Kasumi-1 (cell line): ENCODE results near the gene PHKG2.

Experiments
- DNase-seq, 2 experiments: peaks; one replicate each; lab custom pipeline; 2025; lab: John Stamatoyannopoulos, UW

PHKG2 gene

DNA sequence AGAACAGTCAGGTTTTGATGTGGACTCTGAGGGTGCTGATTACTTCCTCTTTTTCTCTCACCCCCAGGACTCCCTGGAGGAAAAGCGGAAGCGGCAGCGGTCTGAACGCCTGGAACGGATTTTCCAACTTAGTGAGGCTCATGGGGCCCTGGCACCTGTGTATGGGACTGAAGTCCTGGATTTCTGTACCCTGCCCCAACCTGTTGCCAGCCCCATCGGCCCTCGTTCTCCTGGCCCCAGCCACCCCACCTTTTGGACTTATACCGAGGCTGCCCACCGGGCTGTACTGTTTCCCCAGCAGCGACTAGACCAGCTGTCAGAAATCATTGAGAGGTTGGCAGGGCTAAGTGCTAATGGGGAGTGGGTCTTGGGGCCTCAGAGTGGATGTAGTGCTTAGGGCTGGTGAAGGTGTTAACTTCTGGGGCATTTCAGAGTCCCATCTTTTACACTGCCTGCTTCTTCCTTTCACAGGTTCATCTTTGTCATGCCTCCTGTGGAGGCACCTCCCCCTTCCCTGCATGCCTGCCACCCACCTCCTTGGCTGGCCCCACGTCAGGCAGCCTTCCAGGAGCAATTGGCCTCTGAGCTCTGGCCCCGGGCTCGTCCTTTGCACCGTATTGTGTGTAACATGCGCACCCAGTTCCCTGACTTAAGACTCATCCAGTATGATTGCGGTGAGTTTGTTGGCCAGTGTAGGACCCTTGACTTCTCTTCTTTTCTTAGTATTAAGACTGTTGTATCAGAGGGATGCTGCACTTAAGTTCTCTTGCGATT is 19.1 kb upstream of the PHKG2 start:
- peak; percentile 57 to 61 for DNase-seq

DNA sequence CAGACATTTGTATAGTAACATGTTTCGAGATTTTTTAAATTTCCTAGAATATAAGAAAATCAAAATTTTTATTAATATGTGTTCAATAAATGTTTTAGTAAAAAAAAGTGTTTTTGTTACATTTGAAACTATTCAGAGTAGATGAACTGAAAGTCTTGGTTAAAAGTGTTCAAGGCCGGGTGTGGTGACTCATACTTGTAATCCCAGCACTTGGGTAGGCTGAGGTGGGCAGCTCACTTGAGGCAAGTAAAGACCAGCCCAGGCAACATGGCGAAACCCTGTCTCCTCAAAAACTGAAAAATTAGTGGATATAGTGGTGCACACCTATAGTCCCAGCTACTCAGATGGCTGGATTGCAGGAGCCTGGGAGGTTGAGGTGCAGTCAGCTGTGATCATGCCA is 16.8 kb upstream of the PHKG2 start:
- DNase-seq, result no peak

DNA sequence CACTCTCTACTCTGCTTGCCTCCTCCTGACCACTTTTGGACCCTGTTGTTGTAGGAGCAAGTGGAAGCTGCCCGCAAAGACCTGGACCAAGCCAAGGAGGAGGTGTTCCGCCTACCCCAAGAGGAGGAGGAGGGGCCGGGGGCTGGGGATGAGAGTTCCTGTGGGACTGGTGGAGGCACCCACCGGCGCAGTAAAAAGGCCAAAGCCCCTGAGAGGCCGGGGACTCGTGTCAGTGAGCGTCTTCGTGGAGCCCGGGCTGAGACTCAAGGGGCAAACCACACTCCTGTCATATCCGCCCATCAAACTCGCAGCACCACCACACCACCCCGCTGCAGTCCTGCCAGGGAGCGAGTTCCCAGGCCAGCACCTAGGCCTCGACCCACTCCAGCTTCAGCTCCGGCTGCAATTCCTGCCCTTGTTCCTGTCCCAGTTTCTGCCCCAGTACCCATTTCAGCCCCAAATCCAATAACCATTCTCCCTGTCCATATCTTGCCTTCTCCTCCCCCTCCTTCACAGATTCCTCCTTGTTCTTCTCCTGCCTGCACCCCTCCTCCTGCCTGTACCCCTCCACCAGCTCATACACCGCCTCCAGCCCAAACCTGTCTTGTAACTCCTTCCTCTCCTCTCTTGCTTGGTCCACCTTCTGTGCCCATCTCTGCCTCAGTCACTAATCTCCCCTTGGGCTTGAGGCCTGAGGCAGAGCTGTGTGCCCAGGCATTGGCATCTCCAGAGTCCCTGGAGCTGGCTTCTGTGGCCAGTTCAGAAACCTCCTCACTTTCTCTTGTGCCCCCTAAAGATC is 11.0 kb upstream of the PHKG2 start:
- no peak for DNase-seq

- DNase-seq, result no peak
Measured at GRCh38 chr16:30737794-30738648, 10.2 kb upstream of the PHKG2 start.

GRCh38 chr16:30738984-30739951 is 9.0 kb upstream of the PHKG2 start:
- no peak for DNase-seq

- DNase-seq, result no peak
Measured at GRCh38 chr16:30740364-30741251, 7.6 kb upstream of the PHKG2 start.

DNA sequence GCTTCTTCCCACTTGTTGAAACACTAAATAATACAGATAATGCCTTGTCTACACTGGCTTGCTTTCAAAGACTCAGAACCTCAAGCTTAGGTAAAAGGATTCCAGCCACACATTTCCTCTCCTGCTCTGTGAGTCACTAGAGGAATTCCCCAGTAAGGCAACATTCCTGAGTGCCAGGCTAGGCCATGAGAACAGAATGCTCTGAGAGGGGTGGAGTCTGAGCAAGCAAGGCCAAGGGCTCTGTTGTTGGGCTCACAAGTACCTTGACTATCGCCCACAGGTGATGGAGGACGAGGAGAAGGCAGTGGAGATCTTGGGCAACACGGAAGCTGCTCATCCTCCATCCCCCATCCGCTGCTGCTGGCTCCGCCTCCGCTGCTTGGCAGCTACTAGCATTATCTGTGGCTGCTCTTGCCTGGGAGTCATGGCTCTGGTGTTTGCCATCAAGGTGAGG is 6.7 kb upstream of the PHKG2 start:
- no peak for DNase-seq

DNA sequence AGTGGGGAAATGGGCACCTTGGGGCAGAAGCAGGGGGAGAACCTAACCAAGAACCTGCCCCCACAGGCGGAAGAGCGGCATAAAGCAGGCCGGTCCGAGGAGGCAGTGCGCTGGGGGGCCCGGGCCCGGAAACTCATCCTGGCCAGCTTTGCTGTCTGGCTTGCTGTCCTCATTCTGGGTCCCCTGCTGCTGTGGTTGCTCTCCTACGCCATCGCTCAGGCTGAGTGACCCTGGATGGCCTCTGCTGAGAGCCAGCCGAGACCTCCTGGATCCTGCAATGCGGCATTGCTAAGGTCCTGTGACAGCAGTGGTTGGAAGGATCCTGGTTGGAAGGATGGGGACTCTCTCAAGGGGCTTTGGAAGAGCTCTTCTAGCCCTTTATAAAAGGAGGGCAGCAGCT is 4.5 kb upstream of the PHKG2 start:
- no peak for DNase-seq

GRCh38 chr16:30744183-30744582 is 4.0 kb upstream of the PHKG2 start:
- DNase-seq, result no peak

DNA sequence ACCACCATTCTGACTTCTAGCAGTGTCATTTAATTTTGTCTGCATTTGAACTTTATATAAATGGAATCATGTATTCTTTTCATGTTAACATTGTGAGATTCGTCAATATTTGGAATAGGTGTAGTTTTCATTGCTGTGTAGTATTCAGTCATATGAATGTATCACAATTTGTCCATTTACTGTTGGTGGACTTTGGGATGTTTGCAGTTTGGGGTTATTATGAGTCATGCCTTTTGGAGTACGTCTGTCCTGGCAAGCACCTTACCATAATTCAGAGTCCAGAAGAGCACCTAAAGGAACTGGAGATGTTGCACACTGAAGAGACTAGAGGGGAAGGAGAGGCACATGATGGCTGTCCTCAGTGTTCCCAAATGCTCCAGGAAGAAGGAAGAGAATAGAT is 3.1 kb upstream of the PHKG2 start:
- no peak for DNase-seq

DNA sequence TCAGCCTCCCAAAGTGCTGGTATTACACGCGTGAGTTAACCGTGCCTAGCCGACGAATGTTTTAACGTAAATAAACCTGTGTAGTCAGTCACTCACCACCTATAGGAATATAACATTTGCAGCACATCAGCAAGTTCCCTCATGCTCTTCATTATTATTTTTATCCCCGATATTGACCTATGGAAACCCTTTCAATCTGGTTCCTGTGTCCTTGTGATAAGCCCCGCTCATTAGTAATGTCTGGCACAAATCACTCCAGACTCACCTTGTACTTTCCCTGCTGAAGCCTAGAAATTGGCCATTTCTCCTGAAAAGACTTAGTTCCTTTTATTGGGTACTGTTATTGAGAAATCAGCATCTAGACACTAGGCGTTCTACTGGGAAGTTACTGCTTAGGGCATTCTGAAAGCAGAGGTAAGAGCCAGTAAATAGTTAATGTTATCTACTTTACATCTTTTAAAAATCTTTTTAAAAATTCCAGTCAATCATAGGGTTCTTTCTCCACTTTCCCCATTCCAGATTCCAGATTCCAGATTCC is 1.5 kb upstream of the PHKG2 start:
- no peak for DNase-seq

DNA sequence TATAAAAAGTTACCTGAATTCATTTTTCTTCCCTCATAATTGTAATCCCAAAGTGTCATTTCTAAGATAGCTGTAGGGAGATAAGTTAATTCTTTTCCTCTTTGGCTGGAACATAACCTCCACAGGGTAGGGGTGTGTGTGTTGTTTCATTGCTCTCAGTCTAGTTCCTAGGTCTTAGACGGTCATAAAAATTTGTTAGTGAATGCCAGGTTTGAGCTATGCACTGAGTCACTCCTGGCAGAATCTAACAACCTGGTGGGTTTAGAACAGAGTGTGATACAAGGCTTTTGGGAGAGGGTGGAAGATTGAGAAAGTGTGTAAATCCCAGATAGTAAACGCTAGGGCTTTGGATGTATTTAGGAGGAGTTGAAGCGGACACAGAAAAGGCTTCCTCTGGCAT is 894 bp upstream of the PHKG2 start:
- no peak for DNase-seq

DNA sequence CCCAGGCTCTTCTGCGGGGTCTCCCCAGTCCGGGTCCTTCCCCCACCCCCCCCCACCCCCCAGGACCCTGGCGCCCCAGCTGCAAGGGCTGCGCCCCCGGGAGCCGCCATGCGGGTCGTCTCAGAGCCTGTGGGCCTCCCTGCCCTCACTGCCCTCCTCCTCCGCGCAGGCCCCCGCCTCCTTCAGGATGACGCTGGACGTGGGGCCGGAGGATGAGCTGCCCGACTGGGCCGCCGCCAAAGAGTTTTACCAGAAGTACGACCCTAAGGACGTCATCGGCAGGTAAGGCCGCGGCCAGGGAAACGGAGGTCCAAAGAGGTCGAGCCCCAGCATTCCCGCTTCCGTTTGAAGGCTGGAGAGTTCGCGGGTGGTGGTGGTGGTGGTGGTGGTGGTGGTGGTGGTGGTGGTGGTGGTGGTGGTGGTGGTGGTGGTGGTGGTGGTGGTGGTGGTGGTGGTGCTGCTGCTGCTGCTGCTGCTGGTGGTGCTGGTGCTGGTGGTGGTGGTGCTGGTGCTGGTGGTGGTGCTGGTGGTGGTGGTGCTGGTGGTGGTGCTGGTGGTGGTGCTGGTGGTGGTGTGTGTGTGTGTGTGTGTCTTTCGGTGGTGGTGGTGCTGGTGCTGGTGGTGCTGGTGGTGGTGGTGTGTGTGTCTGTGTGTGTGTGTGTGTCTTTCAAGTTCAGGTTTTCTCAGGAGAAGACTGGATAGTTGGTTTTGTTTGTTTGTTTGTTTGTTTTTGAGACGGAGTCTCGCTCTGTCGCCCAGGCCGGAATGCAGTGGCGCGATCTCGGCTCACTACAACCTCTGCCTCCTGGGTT is 615 bp downstream of the PHKG2 start:
- DNase-seq, result no peak

DNA sequence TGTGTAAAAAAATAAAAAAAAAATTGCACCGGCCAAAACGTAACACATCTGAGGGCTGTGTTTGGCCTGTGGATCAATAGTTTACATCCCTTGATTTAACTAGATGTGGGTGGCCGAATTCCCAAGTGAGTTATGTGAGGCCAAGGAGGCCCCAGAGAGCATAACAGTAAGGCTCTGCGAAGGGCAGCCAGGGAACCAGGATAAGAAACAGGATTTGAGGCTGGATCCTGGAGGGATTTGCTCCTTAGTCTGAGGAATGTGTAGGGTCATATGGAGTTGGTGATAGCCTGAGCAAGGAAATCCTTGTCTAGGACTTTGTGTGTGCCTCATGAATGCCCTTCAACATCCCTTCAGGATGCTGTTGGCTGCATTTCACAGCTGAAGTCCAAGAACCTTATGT is 2.0 kb downstream of the PHKG2 start:
- DNase-seq, result no peak

DNA sequence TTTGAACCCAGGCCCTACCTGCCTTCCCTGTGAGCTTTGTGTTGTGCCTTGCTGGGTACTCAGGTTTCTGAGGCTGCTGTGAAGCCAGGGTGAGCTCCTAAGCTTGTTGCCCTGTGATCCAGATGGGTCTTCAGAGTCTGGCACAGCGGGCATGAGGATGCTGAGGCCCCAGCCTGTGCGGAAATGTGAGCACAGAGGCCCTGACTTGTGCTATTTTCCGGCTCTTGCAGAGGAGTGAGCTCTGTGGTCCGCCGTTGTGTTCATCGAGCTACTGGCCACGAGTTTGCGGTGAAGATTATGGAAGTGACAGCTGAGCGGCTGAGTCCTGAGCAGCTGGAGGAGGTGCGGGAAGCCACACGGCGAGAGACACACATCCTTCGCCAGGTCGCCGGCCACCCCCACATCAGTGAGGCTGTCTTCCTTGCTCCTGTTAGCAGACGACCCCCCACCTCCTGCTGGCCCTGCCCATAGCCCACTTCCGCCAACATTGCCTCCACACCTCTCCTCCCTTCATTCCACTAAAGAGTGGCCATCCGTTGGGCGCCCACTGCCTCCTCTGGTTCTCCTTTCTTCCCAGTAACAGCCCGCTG is 2.7 kb downstream of the PHKG2 start:
- no peak for DNase-seq

DNA sequence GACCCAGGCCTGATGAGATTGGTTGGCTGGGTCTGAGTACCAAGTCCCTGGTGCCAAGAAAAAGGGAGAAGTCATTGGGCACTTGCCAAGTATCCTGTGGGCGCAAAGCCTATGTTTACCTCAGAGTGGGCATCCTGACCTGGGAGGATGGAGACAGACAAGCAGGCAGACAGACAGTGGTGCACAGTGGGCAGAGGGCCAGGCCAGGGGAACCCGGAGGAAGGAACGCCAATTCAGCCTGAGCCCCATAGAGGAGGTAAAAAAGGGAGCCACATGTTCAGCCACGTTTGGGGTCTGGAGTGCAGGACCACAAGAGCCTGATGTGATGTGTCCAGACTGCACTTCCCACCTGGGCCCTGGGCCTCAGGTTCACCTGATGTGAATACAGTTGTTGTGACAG is 5.4 kb downstream of the PHKG2 start:
- no peak for DNase-seq

GRCh38 chr16:30755955-30756780 is 7.9 kb downstream of the PHKG2 start:
- DNase-seq, result no peak

GRCh38 chr16:30756781-30757100 is 8.5 kb downstream of the PHKG2 start:
- no peak for DNase-seq
